A549 (cell line): ENCODE measurements around the gene C1orf115.

Experiments
- BHLHE40 ChIP-seq: IDR thresholded peaks from 2 replicates; pipeline ENCODE4 v1.6.1; 2012; ENCODE audit warnings: low read depth, low read length, inconsistent platforms
- EP300 ChIP-seq, 2 experiments: fragments of >200 bp; sonication (Bioruptor Twin); formaldehyde crosslinking; IDR thresholded peaks; 2 replicates in 1 of 2; 3 replicates in 1 of 2; pipeline ENCODE4 v1.6.1; 2016 to 2017
- POLR2A ChIP-seq: IDR thresholded peaks from 2 replicates; pipeline ENCODE4 v1.6.1; 2012; ENCODE audit warnings: mild to moderate bottlenecking, low read length
- RCOR1 ChIP-seq: fragments of 150-350 bp; IDR thresholded peaks from 2 replicates; pipeline ENCODE4 v1.6.1; 2014; ENCODE audit warnings: antibody characterized with exemption, low read length, low read depth
- SREBF2 ChIP-seq: fragments of 450-650 bp; IDR thresholded peaks from 2 replicates; pipeline ENCODE4 v1.6.1; 2014; ENCODE audit warnings: mild to moderate bottlenecking, moderate library complexity
- TF ChIP-seq, protein P1 (sequence below): fragments of >200 bp; sonication (Bioruptor Twin); formaldehyde crosslinking; IDR thresholded peaks from 3 replicates; pipeline ENCODE4 v1.5.1; 2016

- TF ChIP-seq POLR2A (no peak), BHLHE40 (no peak), EP300 (IDR thresholded peaks at IDR 0.05) (no peak), SREBF2 (no peak), RCOR1 (no peak)
- TF ChIP-seq, protein P1, sequence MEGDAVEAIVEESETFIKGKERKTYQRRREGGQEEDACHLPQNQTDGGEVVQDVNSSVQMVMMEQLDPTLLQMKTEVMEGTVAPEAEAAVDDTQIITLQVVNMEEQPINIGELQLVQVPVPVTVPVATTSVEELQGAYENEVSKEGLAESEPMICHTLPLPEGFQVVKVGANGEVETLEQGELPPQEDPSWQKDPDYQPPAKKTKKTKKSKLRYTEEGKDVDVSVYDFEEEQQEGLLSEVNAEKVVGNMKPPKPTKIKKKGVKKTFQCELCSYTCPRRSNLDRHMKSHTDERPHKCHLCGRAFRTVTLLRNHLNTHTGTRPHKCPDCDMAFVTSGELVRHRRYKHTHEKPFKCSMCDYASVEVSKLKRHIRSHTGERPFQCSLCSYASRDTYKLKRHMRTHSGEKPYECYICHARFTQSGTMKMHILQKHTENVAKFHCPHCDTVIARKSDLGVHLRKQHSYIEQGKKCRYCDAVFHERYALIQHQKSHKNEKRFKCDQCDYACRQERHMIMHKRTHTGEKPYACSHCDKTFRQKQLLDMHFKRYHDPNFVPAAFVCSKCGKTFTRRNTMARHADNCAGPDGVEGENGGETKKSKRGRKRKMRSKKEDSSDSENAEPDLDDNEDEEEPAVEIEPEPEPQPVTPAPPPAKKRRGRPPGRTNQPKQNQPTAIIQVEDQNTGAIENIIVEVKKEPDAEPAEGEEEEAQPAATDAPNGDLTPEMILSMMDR: no peak
Measured at GRCh38 chr1:220747437-220748088, 57.4 kb downstream of the C1orf115 start.
